GM12878 (cell line): ENCODE data around the gene SOS1. TPM values are rescaled to one million over a fixed set of nuclear protein-coding genes. Genes with fewer than 3 reads are reported as not detected.

Experiments used
- ATAC-seq: fragments of 200-7000 bp; cut with Tn5 transposase; 3 replicates; pipeline ENCODE4 v1.9.1; 2020; ENCODE audit warnings: mild to moderate bottlenecking, moderate library complexity
- BruUV-seq: library from RNA; stranded (reverse); fragments of 400-500 nt; replicated peaks from 2 replicates; lab custom pipeline; 2021; lab: Mats Ljungman, UMichigan
- CTCF ChIA-PET: fragments of 300-600 bp; sonication (Branson Sonifier 250); formaldehyde crosslinking; extraction: SDS; loops from one replicate; lab custom pipeline; 2021; ENCODE audit warnings: inconsistent platforms; lab: Yijun Ruan, JAX
- POLR2A ChIA-PET: fragments of 350-600 bp; formaldehyde crosslinking; extraction: SDS; loops from one replicate; lab custom pipeline; 2021; ENCODE audit warnings: inconsistent platforms; lab: Charles Lee
- RAD21 ChIA-PET: fragments of 300-600 bp; sonication (Branson Sonifier 250); formaldehyde crosslinking; loops from one replicate; lab custom pipeline; 2023; ENCODE audit warnings: antibody characterized with exemption; ENCODE audit not compliant: unreplicated experiment; lab: Charles Lee
- SMC1A ChIA-PET: fragments of 300-600 bp; sonication (Branson Sonifier 250); formaldehyde crosslinking; loops from one replicate; lab custom pipeline; 2023; ENCODE audit not compliant: unreplicated experiment, uncharacterized antibody; lab: Charles Lee
- DNase-seq: peaks from one replicate; pipeline ENCODE4 v3.0.0-alpha.2; 2011; ENCODE audit warnings: low read depth, low spot score
- FAIRE-seq: peaks from 3 replicates; lab custom pipeline; 2011; peaks lifted over from hg19 to GRCh38; lab: Jason Lieb, UNC
- H2AFZ ChIP-seq: 2 replicates; pipeline ENCODE4 v1.6.0; 2011; ENCODE audit warnings: low read depth, low read length, control low read depth; ENCODE audit not compliant: control insufficient read depth
- H3K27ac ChIP-seq: 2 replicates; pipeline ENCODE4 v1.5.1; 2011; ENCODE audit warnings: control low read depth; ENCODE audit not compliant: control insufficient read depth, insufficient read depth
- H3K27me3 ChIP-seq, 2 experiments: replicated peaks in 1 of 2; 2 replicates each; pipeline versions ENCODE4 v1.6.0 to v1.6.1; 2011; ENCODE audit warnings: low read length in 1 of 2; ENCODE audit not compliant: control insufficient read depth in 2 of 2, insufficient read depth in 2 of 2
- H3K36me3 ChIP-seq, 2 experiments: 2 replicates each; pipeline ENCODE4 v1.5.1; 2011; ENCODE audit warnings: low read length in 1 of 2; ENCODE audit not compliant: control insufficient read depth in 2 of 2, insufficient read depth in 2 of 2
- H3K4me1 ChIP-seq: 2 replicates; pipeline ENCODE4 v1.6.1; 2011; ENCODE audit warnings: mild to moderate bottlenecking, low read length, moderate library complexity, mixed read lengths; ENCODE audit not compliant: control insufficient read depth, insufficient read depth
- H3K4me2 ChIP-seq: 2 replicates; pipeline ENCODE4 v1.6.0; 2011; ENCODE audit warnings: control low read depth; ENCODE audit not compliant: control insufficient read depth, insufficient read depth
- H3K4me3 ChIP-seq: fragments of 200-600 bp; sonication (generic); 2 replicates; pipeline ENCODE4 v1.5.1; 2016
- H3K79me2 ChIP-seq: 2 replicates; pipeline ENCODE4 v1.6.0; 2011; ENCODE audit warnings: low read length; ENCODE audit not compliant: control insufficient read depth, insufficient read depth
- H3K9ac ChIP-seq: 2 replicates; pipeline ENCODE4 v1.8.0; 2011; ENCODE audit warnings: low read length, control low read depth, mixed read lengths; ENCODE audit not compliant: control insufficient read depth, insufficient read depth
- H3K9me3 ChIP-seq: replicated peaks from 3 replicates; pipeline ENCODE4 v1.5.1; 2011; ENCODE audit warnings: mild to moderate bottlenecking, low read length; ENCODE audit not compliant: control insufficient read depth, insufficient read depth
- H4K20me1 ChIP-seq: 2 replicates; pipeline ENCODE4 v1.6.0; 2011; ENCODE audit not compliant: control insufficient read depth, insufficient read depth
- CEBPZ ChIP-seq: fragments of 150-350 bp; IDR thresholded peaks from 2 replicates; pipeline ENCODE4 v1.6.1; 2016; ENCODE audit warnings: low read depth, low read length
- IKZF2 ChIP-seq, 2 experiments: fragments of 450-650 bp; IDR thresholded peaks; 2 replicates each; pipeline ENCODE4 v1.6.1; 2017; ENCODE audit warnings: mild to moderate bottlenecking in 2 of 2, moderate library complexity in 2 of 2
- in situ Hi-C: fragments of 300-500 bp; cut with MboI; formaldehyde crosslinking; loops from 9 replicates; pipeline ENCODE4 v1.14.3; 2018; ENCODE audit warnings: mixed read lengths
- intact Hi-C: fragments of 100-400 bp; cut with micrococcal nuclease; formaldehyde crosslinking; loops from one replicate; pipeline ENCODE4 v1.14.2; 2022; ENCODE audit not compliant: unreplicated experiment
- polyA plus RNA-seq, 11 experiments: library from polyadenylated mRNA; depleted of rRNA in 4 of 11; unstranded in 6 of 11; stranded (reverse) in 5 of 11; fragments of >200 nt; fragmentation: Nextera tagmentation in 4 of 11; fragmentation: Illumina TruSeq in 1 of 11; extraction: Ambion mirVana in 4 of 11; extraction: Trizol in 1 of 11; gene quantifications; 1 replicate in 1 of 11; 2 replicates in 10 of 11; pipeline versions ENCODE4 v1.2.1 to v1.2.3, GENCODE V29; 2011 to 2016; ENCODE audit warnings: inconsistent platforms in 2 of 11, missing spikeins in 2 of 11, low read depth in 1 of 11
- total RNA-seq, 4 experiments: library from RNA; depleted of rRNA in 3 of 4; stranded (reverse); fragments of >200 nt in 3 of 4; fragmentation: Illumina TruSeq in 1 of 4; extraction: Trizol in 1 of 4; gene quantifications; 2 replicates each; pipeline versions ENCODE4 v1.2.1 to v1.2.3, GENCODE V29; 2013 to 2021

SOS1 gene
- total and polyA plus RNA-seq, 10 of the 15 experiments (the other 5 are each of a cell fraction or from before 2014, with no cell fraction given) = 2.1 to 24.1 (median 8.5) TPM

- FAIRE-seq = no peak
- RAD21 ChIA-PET = interaction anchor here (1.5 kb wide), 1 partner anchor 80 kb away, joined by 3 read pairs; no protein-coding TSS in a partner anchor
Measured at GRCh38 chr2:39027421-39027820, 93.4 kb downstream of the SOS1 start.

More at GRCh38 chr2:39027421-39027820, 93.4 kb downstream of the SOS1 start:
- Histone ChIP-seq H3K4me2 (no peak overlapping the region), H3K9ac (no peak overlapping the region), H3K4me3 (no peak overlapping the region), H3K27me3 (no peaks in the 10 kb centered on the region), H2AFZ (no peak overlapping the region), H4K20me1 (no peaks in the 10 kb centered on the region), H3K79me2 (no peaks in the 10 kb centered on the region), H3K36me3 (no peaks in the 10 kb centered on the region; a peak in 1 of 4 replicates), H3K9me3 (no peaks in the 10 kb centered on the region), H3K4me1 (no peaks in the 10 kb centered on the region), H3K27ac (no peak overlapping the region)
- ChIA-PET SMC1A (interaction anchor here (0.6 to 1.6 kb wide), 2 partner anchors 80 to 202 kb away, joined by 3 to 4 read pairs; no protein-coding TSS in a partner anchor), CTCF (interaction anchor here (1.7 kb wide), 1 partner anchor 201 kb away, joined by 4 read pairs; no protein-coding TSS in a partner anchor), POLR2A (no interaction called here)
- in situ Hi-C loops = no loop called here
- no peak for DNase-seq
- BruUV-seq = no TSS peak
- ATAC-seq = no peak
- intact Hi-C loops = no loop called here
- no peak for TF ChIP-seq CEBPZ
- TF ChIP-seq IKZF2 (IDR thresholded peaks at IDR 0.05) = no peak
